Choroid plexus epithelial cell (primary cell): ENCODE results near the gene IRAG1.
A peak's percentile ranks its signal among the peaks of the same experiment; 100 is the strongest.

Experiments
- DNase-seq: peaks from one replicate; pipeline ENCODE4 v3.0.0-alpha.2; 2010; ENCODE audit warnings: low read depth
- H3K4me3 ChIP-seq: 2 replicates; pipeline ENCODE4 v1.5.1; 2011; ENCODE audit warnings: low read depth, mild to moderate bottlenecking, control low read depth, low read length, moderate library complexity
- CTCF ChIP-seq: conservative IDR thresholded peaks from 2 replicates; pipeline ENCODE4 v1.5.1; 2011; ENCODE audit warnings: low read depth, mild to moderate bottlenecking, control low read depth, inconsistent platforms, low read length, moderate library complexity

Gene IRAG1

GRCh38 chr11:10669258-10670033 lies 24.1 kb downstream of the IRAG1 start:
- peak; percentile 69 for DNase-seq
- TF ChIP-seq CTCF, result no peak
- no peak overlapping the region for H3K4me3 ChIP-seq

- peak; percentile 75 for DNase-seq
- no peak for TF ChIP-seq CTCF
- H3K4me3 ChIP-seq, result no peak overlapping the region
Observed at GRCh38 chr11:10667521-10667885, 26.1 kb downstream of the IRAG1 start.

- DNase-seq, result peak; percentile 71
- TF ChIP-seq CTCF, result no peak
Observed at GRCh38 chr11:10666556-10667520, 26.7 kb downstream of the IRAG1 start.

GRCh38 chr11:10664496-10664895 lies 29.1 kb downstream of the IRAG1 start:
- no peak for DNase-seq
- H3K4me3 ChIP-seq, result no peak overlapping the region
- no peak for TF ChIP-seq CTCF

More at GRCh38 chr11:10666556-10667520, 26.7 kb downstream of the IRAG1 start:
- no peak overlapping the region for H3K4me3 ChIP-seq

- no peak for TF ChIP-seq CTCF
- no peak overlapping the region for H3K4me3 ChIP-seq
- DNase-seq, result peak; percentile 59
Observed at GRCh38 chr11:10663990-10664389, 29.6 kb downstream of the IRAG1 start.

- no peak overlapping the region for H3K4me3 ChIP-seq
- DNase-seq, result no peak
- no peak for TF ChIP-seq CTCF
Observed at GRCh38 chr11:10663365-10663764, 30.2 kb downstream of the IRAG1 start.
